Kidney epithelial cell (primary cell): ENCODE data around the gene GNA12. TPM values are rescaled to one million over a fixed set of nuclear protein-coding genes. Genes with fewer than 3 reads are reported as not detected.

Source experiments
- DNase-seq: peaks from one replicate; pipeline ENCODE4 v3.0.0-alpha.2; 2010; ENCODE audit warnings: low read depth
- H3K27me3 ChIP-seq: 2 replicates; pipeline ENCODE4 v1.6.0; 2011; ENCODE audit warnings: low read length; ENCODE audit not compliant: control insufficient read depth, insufficient read depth
- H3K36me3 ChIP-seq: 2 replicates; pipeline ENCODE4 v1.5.1; 2011; ENCODE audit warnings: low read length; ENCODE audit not compliant: control insufficient read depth, insufficient read depth
- H3K4me3 ChIP-seq: 2 replicates; pipeline ENCODE4 v1.5.1; 2011; ENCODE audit warnings: low read depth, mild to moderate bottlenecking, control low read depth, low read length
- total RNA-seq: library from RNA; depleted of rRNA; stranded (reverse); fragments of >200 nt; gene quantifications from 2 replicates; pipeline ENCODE4 v1.2.3, GENCODE V29; 2015
- TF ChIP-seq, protein P1 (sequence below): IDR thresholded peaks from 2 replicates; pipeline ENCODE4 v1.5.1; 2011; ENCODE audit warnings: mild to moderate bottlenecking, moderate library complexity, low read length, control low read depth, inconsistent platforms; ENCODE audit not compliant: insufficient read depth, poor library complexity, severe bottlenecking

The GNA12 gene
- total RNA-seq, 1 donor from 2014 or later: 40.7 TPM

DNA sequence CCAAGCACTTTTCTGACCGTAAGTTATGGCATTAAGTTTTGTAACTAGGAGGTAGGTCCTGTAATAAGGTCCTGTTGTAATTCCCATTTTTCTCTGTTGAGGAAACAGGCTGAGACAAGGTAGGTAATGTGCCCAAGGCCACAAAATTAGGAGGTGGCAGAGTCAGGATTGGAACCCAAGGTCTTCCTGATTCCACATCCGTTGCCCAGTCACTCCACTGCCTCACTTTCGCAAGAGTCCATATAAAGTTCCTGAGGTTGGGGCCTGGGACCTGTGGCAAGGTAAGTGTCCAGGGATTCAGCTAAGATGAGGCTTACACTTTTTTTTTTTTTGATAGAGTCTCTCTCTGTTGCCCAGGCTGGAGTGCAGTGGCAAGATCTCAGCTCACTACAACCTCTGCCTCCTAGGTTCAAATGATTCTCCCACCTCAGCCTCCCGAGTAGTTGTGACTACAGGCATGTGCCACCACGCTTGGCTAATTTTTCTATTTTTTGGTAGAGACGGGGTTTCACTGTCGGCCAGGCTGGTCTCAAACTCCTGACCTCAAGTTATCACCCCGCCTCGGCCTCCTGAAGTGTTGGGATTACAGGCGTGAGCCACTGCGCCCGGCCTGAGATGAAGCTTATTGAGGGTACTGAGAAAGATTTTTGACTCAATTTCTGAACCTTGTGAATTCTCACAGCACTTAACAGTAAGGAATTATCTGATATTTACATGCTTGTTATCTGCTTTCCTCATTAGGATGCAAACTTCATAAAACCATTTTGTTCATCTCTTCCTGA lies 20.3 kb upstream of the GNA12 start:
- H3K36me3 ChIP-seq: no peaks in the 10 kb centered on the region
- H3K27me3 ChIP-seq: no peaks in the 10 kb centered on the region
- no peak overlapping the region for H3K4me3 ChIP-seq
- no peak for DNase-seq
- TF ChIP-seq, protein P1, sequence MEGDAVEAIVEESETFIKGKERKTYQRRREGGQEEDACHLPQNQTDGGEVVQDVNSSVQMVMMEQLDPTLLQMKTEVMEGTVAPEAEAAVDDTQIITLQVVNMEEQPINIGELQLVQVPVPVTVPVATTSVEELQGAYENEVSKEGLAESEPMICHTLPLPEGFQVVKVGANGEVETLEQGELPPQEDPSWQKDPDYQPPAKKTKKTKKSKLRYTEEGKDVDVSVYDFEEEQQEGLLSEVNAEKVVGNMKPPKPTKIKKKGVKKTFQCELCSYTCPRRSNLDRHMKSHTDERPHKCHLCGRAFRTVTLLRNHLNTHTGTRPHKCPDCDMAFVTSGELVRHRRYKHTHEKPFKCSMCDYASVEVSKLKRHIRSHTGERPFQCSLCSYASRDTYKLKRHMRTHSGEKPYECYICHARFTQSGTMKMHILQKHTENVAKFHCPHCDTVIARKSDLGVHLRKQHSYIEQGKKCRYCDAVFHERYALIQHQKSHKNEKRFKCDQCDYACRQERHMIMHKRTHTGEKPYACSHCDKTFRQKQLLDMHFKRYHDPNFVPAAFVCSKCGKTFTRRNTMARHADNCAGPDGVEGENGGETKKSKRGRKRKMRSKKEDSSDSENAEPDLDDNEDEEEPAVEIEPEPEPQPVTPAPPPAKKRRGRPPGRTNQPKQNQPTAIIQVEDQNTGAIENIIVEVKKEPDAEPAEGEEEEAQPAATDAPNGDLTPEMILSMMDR: no peak

DNA sequence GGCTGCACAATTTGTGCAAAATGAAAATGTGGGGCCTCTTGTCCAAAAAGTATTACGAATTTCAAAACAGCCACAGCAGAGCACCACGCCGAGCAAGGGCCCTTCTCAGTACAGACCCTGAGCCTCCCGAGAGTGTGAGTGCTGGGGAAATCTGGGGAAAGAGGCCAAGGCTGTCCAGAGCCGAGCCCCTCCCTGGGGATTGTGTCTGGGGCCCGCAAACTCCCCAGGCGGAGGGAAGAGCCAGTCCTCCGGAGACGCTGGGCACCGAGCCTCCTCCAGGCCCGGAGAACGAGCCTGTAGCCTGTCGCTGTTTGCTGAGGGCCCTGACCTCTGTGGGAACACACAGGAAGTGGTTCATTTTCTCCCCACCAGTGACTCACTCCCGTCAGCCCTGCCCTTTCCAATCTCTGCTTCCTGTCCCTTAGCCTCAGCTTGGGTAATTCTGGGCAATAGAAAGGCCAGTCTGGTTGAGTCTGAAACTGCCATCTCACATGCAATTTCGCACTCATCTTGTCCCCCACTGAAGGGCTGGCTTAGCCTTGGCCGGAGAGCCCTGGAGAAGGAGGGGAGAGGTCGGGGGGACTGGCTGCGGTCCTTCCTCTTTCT lies 19.5 kb upstream of the GNA12 start:
- TF ChIP-seq, protein P1: no peak
- no peak overlapping the region for H3K4me3 ChIP-seq
- DNase-seq: peak; percentile 79
- H3K27me3 ChIP-seq: no peaks in the 10 kb centered on the region
- H3K36me3 ChIP-seq: no peaks in the 10 kb centered on the region

DNA sequence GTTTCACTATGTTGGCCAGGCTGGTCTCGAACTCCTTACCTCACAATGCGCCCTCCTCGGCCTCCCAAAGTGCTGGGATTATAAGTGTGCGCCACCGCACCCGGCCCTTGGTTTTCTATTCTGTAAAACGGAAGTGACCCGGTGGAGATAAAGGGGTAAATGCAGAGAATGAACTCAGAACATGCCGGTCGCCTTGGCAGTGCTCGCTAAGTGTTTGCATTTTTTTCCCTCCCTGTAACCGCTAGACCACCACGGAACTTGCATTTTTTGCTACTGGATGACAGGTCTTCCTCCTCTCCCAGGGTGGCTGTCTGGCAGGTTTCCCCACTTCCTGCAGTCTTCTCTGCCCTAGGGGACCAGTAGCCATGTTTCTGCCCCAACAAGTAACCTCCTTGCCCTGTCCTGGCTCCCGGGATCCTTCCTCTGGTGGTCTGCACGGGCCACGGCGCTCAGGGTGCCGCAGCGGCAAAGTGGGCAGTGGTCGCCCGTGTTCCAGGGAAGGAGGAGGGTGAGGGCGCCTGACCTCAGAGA lies 18.8 kb upstream of the GNA12 start:
- no peak overlapping the region for H3K4me3 ChIP-seq
- no peaks in the 10 kb centered on the region for H3K36me3 ChIP-seq
- H3K27me3 ChIP-seq: no peaks in the 10 kb centered on the region
- DNase-seq: no peak
- TF ChIP-seq, protein P1: no peak

DNA sequence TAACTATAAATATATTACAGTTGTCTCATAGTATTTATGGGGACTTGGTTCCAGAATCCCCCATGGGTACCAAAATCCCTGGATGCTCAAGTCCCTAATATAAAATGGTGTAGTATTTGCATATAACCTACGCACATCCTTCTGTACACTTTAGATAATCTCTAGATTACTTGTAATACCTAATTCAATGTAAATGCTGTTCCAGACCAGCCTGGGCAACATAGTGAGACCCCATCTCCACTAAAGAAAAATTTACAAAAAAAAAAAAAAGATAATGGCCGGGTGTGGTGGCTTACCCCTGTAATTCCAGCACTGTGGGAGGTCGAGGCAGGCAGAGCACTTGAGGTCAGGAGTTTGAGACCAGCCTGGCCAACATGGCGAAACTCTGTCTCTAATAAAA lies 17.4 kb upstream of the GNA12 start:
- Histone ChIP-seq H3K36me3 (no peaks in the 10 kb centered on the region), H3K4me3 (no peak overlapping the region), H3K27me3 (no peaks in the 10 kb centered on the region)
- TF ChIP-seq, protein P1: no peak
- DNase-seq: no peak

DNA sequence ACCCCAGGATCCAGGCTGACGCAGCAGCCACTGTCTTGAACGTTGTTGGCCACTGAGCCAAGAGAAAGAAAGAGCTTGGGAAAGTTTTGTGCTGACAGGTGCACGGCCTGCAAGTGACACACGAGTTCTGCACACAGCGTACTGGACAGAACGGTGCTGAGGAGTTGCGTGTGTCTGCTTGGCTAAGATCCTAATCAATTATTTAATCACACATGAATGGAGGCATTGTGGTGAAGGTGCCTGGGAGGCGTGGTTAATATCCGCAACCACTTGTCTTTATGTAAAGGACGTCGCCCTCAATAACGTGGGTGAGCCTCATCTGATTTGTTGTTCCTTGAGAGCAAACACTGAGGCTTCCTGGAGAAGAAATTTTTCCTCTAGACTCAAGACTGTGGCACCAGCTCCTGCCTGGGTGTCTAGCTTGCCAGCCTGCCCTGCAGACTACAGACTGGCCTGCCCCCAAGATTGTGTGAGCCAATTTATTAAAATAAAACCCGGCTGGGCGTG lies 16.6 kb upstream of the GNA12 start:
- no peak overlapping the region for H3K4me3 ChIP-seq
- no peaks in the 10 kb centered on the region for H3K36me3 ChIP-seq
- no peak for DNase-seq
- no peaks in the 10 kb centered on the region for H3K27me3 ChIP-seq
- TF ChIP-seq, protein P1: no peak

DNA sequence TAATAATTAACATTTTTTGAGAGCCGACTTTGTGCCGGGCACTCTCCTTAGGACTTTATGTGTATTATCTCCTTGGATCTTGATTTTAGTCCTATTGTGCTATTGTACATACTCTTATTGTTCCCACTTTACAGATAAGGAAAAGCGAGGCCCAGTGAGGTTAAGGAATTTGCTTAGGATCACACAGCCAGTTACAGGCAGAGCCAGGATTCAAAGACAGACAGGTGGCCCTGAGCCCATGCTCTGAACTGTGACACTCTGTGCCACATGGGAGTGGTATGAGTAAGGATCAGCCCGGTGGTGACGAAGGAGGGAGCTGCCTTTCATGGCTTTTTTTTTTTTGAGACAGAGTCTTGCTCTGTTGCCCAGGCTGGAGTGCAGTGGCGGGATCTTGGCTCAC lies 15.8 kb upstream of the GNA12 start:
- no peak for DNase-seq
- TF ChIP-seq, protein P1: no peak
- no peaks in the 10 kb centered on the region for H3K36me3 ChIP-seq
- no peak overlapping the region for H3K4me3 ChIP-seq
- H3K27me3 ChIP-seq: no peaks in the 10 kb centered on the region
